GM04504 (cell line): ENCODE data around the gene SLC8B1.

Experiments
- DNase-seq: peaks from one replicate; pipeline ENCODE4 v3.0.0-alpha.2; 2012; ENCODE audit warnings: low read depth

The SLC8B1 gene

GRCh38 chr12:113292547-113292946 lies 42.4 kb downstream of the SLC8B1 start:
- DNase-seq = no peak

DNA sequence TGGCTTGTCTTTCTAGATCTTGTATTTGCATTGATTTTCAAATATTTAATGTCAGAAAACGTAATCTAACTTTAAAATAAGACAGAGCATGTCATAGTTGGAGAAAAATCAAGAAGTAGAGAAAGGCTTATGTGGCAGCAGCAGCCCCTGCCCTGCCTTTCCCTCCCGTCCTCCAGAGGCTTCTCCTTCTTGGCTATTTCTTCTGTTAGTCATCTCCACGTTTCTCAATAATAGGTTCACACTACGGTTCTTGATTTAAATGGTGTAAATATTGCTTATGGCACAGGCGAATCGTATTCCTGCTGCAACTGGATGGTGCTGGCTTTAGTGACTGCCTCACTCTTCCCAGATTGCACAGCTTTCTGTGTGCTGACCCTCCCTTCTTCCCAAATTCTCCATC lies 42.8 kb downstream of the SLC8B1 start:
- no peak for DNase-seq

DNA sequence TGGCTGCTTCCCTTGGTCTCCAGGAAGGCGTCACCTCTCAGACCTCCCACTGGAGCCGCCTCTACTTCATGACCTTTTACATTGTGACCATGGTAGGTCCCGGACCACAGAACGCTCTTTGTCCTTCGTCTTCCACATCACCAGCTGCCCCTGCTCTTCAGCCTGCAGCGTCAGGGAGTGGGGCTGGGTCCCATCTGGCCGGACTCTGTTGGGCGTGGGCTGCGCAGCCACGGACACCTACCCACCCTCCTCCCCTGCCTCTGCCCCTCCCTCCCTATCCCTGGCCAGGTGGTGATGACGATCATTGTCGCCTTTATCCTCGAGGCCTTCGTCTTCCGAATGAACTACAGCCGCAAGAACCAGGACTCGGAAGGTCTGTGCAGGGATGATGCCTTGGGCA lies 43.3 kb downstream of the SLC8B1 start:
- no peak for DNase-seq

- DNase-seq = no peak
These were observed 44.4 kb downstream of the SLC8B1 start for GRCh38 chr12:113290506-113290905.

- no peak for DNase-seq
These were observed 45.5 kb downstream of the SLC8B1 start for GRCh38 chr12:113289361-113289760.

DNA sequence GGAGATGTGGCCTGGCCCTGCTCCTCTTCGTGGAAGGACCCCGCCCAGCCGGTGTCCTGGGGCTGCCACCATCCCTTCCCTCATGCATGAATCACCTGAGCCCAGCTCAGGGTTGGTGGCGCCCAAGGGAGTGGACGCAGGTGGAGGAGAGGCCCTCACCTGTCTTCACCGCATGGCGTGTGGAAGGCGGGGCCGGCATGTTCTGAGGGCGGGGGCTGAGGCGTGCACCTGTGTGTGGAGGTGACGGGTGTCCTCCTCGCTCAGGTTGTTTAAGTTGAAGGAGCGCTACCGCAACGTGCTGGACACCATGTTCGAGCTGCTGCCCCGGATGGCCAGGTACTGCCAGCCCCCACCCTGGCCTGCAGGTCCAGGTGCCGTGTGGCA lies 47.0 kb downstream of the SLC8B1 start:
- no peak for DNase-seq

DNA sequence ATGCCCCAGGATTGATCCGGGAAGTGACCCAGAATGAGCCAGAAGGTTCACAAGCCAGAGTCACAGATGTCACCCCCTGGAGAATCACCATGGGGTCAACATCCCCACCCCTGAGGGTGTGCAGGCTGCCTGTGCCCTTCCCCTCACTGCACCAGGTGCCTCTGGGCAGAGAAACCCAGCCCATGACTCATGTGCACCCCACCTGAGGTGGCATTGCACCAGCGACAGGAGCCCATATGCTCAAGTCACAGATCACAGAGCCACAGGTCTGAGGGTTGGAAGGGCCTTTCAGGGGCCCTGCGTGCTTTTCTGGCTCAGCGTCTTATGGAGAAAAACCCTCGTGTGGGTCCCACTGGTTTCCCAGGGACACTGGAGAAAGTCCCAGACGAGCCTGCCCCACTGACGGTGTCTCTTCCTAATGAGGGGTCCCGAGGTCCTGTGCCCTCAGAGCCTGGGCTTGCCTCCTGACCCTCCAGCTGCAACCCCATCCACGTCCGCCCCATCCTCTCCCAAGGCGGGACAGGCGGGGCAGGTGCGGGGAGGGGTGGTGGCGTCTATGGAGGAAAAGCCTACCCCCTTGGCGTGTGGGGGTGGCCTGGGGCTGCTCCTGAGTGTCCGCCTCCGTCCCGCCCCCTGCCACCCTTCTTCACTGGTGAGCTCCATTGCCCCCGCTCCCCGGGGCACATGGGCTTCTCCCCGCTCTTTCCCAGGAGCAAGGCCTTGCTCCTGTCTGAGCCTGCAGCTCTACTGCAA lies 47.6 kb downstream of the SLC8B1 start:
- DNase-seq = no peak

DNA sequence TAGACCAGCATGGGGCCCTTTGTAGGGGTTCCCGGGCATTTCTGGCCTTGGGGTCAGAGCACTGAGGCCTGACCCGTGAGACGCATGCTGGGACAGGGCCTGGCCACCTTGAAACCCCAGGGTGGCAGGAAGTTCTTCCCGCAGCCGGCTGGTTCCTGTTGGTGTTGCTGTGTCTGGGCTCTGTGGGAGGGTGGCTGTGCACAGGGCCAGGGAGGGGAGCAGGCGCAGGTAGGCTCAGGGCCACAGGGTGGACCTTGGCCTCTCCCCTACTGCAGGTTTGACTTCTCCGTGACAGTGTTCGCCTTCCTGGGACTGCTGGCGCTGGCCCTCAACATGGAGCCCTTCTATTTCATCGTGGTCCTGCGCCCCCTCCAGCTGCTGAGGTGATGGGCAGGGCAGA lies 48.2 kb downstream of the SLC8B1 start:
- no peak for DNase-seq

DNA sequence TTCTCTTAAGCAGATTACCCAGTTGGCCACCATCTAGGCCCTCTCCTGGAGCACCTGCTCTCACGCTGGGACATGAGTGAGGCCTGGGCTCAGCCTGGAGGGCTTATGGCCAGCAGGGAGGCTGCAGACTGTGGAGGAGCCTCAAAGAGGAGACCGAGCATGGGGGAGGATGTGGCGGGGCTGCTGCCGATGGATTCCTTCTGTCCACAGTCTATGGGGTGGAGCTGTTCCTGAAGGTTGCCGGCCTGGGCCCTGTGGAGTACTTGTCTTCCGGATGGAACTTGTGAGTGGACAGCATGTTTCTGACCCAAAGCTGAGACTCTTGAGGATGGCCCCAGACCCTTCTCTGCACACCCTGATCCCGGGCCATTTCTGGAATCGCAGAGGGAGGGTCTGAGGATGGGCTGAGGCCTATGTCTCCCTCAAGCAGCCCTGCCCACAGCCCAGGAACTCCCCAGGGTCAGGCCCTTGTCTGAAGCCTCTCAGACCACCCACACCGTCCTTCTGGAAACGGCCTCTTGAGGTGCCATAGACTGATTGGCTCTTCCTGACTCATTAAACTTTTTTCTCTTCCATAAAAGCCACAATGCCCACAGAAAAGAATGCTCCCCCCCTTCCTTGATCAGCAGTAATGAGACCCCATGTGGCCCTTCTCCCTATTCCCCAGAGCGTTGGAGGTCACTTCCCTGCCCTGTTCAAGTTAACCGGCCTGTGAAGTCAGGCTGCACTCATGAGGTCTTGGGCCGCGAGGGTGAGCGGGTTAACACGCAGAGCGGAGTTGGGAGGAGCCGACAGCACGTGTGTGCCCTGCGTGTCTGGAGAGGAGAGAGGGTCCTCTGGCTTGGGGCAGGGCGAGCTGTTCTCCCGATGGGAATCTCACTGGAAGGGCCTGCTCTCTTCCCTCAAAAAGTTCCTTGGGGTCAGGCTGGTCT lies 49.0 kb downstream of the SLC8B1 start:
- DNase-seq = no peak

GRCh38 chr12:113284751-113285150 lies 50.2 kb downstream of the SLC8B1 start:
- DNase-seq = no peak

DNA sequence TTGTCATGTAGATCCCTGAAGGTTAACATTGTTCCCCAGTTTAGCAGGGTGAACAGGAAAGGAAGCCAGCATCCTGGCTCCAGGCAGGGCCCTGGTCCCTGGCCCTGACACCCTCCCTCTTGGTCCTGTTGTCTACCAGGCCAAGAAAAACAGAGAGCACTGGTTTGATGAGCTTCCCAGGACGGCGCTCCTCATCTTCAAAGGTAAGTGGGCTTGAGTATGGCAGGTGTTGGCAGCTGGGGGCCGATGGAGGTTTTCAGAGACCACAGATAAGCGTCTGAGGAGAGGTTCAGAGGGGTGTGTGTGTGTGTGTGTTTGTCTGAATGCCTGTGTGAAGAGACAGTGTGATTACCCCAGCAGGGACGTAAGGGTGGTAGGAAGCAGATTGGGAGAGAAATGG lies 56.3 kb downstream of the SLC8B1 start:
- DNase-seq = no peak

DNA sequence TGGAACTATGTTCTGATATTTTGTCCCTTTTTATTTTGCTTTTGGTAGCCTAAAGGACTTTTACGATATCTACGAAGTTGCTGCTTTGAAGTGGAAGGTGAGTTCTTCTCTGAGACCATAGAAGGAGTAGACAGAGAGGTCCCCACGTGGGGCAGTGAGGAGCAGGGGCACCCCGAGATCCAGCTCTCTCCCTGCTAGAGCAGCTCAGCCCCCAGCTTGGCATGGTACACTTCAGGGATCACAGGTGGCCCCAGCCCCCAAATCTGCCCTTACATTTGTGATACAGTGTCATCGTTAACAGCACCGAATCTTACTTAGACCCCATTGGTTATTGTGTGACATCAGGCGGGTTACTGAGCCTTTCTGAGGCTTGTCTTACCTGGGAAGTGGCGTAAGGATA lies 56.8 kb downstream of the SLC8B1 start:
- DNase-seq = no peak

GRCh38 chr12:113277511-113277910 lies 57.4 kb downstream of the SLC8B1 start:
- DNase-seq = no peak

GRCh38 chr12:113276946-113277500 lies 57.9 kb downstream of the SLC8B1 start:
- no peak for DNase-seq

DNA sequence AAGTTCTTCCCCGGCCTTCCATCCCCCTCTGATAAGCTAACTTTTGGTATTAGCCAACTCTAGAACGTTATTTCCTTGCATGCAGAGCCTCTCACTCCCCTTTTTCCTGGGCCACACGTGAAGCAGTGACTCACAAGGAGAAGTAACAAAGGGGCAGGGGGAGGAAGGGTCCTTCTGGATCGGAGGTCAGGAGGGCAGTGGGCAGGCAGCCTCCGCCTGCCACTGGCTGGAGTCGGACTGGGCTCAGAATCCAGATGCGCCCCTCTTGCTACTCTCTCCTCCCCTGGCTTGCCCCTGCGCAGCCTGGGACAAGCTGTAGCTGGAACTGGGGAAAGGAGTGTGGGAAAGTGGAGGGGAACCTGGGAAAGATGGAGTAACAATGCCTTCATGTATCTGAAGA lies 58.6 kb downstream of the SLC8B1 start:
- DNase-seq = no peak

GRCh38 chr12:113274848-113275247 lies 60.1 kb downstream of the SLC8B1 start:
- no peak for DNase-seq

- no peak for DNase-seq
These were observed 61.7 kb downstream of the SLC8B1 start for GRCh38 chr12:113273053-113273725.

- peak; percentile 66 for DNase-seq
These were observed 62.9 kb downstream of the SLC8B1 start for GRCh38 chr12:113271853-113272561.

- DNase-seq = no peak
These were observed 63.5 kb downstream of the SLC8B1 start for GRCh38 chr12:113271466-113271852.

DNA sequence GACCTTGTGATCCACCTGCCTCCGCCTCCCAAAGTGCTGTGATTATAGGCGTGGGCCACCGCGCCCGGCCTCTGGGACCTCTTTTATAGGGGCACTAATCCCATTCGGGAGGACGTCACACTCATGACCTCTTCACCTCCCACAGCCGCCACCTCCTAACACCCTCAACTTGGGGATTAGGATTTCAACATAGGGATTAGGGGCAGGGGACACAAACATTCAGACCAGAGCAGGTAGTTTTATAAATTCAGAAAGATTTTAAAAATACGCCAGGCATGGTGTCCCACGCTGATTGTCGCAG lies 64.2 kb downstream of the SLC8B1 start:
- DNase-seq = no peak

GRCh38 chr12:113269257-113269943 lies 65.5 kb downstream of the SLC8B1 start:
- DNase-seq = no peak
